GM06990 (cell line): Measurements from ENCODE around the gene CRYBB3.
"Not testable (repeated sequence)": the region's sequence is repeated elsewhere in the genome, so short reads cannot be mapped to it uniquely, and the experiment has no call there.

Source experiments
- DNase-seq: peaks from one replicate; pipeline ENCODE4 v3.0.0-alpha.2; 2011; ENCODE audit not compliant: insufficient read length; ENCODE audit errors: extremely low read depth
- H3K27me3 ChIP-seq: replicated peaks from 2 replicates; pipeline ENCODE4 v1.6.0; 2011; ENCODE audit warnings: low read length; ENCODE audit not compliant: control insufficient read depth, insufficient read depth
- H3K36me3 ChIP-seq: 2 replicates; pipeline ENCODE4 v1.5.1; 2011; ENCODE audit warnings: low read length; ENCODE audit not compliant: control insufficient read depth, insufficient read depth
- H3K4me3 ChIP-seq: replicated peaks from 2 replicates; pipeline ENCODE4 v1.5.1; 2011; ENCODE audit warnings: low read depth, mild to moderate bottlenecking, control low read depth, low read length
- TF ChIP-seq, protein P1 (sequence below): IDR thresholded peaks from 2 replicates; pipeline ENCODE4 v1.5.1; 2011; ENCODE audit warnings: low read length, control low read depth, mild to moderate bottlenecking, inconsistent platforms; ENCODE audit not compliant: insufficient read depth, poor library complexity, severe bottlenecking

Gene CRYBB3

DNA sequence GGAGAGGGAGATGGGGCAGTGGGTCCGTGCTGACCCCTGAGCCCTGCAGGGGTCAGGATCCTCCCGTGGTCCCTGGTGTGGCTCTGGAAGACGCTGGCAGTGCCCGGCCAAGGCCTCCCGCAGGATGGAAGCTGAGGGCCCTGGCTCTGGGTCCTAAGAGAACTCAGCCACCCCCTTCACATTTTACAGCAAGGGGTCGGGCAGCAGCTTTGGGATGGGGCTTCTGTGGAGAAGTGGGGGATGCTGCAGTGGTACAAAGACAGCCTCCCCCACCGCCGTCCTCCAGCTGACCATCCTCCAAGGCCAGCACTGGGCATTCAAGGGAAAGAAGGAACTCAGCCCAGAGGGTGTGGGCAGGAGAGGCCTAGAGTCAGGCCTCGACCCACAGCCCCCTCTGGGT is 21.8 kb upstream of the CRYBB3 start:
- no peaks in the 10 kb centered on the region for H3K27me3 ChIP-seq
- DNase-seq, result no peak
- no peak overlapping the region for H3K4me3 ChIP-seq
- H3K36me3 ChIP-seq, result no peaks in the 10 kb centered on the region
- TF ChIP-seq, protein P1, sequence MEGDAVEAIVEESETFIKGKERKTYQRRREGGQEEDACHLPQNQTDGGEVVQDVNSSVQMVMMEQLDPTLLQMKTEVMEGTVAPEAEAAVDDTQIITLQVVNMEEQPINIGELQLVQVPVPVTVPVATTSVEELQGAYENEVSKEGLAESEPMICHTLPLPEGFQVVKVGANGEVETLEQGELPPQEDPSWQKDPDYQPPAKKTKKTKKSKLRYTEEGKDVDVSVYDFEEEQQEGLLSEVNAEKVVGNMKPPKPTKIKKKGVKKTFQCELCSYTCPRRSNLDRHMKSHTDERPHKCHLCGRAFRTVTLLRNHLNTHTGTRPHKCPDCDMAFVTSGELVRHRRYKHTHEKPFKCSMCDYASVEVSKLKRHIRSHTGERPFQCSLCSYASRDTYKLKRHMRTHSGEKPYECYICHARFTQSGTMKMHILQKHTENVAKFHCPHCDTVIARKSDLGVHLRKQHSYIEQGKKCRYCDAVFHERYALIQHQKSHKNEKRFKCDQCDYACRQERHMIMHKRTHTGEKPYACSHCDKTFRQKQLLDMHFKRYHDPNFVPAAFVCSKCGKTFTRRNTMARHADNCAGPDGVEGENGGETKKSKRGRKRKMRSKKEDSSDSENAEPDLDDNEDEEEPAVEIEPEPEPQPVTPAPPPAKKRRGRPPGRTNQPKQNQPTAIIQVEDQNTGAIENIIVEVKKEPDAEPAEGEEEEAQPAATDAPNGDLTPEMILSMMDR, result no peak

DNA sequence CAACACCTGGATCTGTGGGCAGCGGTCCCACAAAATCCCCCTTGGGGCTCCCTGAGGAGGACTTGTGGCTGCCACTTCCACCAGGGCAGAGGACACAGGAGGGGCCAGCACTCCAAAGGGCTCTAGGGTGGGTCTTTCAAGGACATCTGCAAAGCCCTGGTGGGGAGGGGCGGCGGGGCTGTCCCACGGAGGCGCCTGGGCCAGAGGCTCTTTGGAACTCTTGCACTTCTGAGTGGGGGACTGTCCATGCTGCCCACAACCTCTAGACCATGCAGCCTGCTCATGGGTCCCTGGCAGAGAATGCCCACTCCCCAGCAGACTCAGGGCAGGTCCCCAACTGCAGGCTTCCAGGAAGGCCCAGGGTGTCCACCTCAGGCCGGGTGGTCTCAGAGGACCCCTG is 21.3 kb upstream of the CRYBB3 start:
- H3K27me3 ChIP-seq, H3K36me3 ChIP-seq, H3K4me3 ChIP-seq, DNase-seq: not testable (repeated sequence)

DNA sequence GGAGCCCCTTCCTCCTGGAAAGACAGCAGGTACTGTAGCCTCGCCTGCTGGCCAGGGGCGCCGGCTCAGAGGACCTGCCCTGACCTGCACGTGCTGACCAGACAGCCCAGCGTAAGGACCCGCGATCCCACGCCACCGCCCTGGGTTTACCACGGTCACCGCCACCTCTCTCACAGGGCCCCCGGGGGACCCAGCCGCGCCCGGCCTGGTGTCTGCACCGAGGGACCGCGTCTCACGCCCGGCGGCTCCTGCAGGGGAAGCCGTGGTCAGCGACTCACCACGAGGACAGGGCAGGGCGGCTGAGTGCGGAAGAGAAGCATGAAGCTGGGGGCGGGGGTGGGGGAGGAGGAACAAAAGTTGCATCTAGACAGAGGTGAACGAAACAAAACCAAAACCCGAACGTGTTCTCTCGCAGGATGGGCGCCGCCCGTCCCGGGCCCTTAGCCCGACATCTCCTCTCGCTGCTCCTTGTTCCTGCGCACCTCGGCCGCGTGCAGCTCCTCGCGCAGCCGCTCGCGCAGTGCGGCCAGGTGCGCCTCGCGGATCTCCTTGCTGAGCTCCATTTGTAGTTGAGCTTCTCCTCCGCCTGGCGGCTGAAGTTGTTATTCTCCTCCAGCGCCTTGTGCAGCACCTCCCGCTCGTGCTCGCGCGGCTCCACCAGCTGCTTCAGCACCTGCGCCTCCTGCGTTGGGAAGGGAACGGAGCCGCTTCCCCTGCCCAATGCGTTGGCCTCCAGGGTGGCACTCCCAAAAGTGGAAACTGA is 20.6 kb upstream of the CRYBB3 start:
- not testable (repeated sequence) for H3K36me3 ChIP-seq, H3K27me3 ChIP-seq, DNase-seq
- H3K4me3 ChIP-seq, result peak overlapping the region; percentile 44

DNA sequence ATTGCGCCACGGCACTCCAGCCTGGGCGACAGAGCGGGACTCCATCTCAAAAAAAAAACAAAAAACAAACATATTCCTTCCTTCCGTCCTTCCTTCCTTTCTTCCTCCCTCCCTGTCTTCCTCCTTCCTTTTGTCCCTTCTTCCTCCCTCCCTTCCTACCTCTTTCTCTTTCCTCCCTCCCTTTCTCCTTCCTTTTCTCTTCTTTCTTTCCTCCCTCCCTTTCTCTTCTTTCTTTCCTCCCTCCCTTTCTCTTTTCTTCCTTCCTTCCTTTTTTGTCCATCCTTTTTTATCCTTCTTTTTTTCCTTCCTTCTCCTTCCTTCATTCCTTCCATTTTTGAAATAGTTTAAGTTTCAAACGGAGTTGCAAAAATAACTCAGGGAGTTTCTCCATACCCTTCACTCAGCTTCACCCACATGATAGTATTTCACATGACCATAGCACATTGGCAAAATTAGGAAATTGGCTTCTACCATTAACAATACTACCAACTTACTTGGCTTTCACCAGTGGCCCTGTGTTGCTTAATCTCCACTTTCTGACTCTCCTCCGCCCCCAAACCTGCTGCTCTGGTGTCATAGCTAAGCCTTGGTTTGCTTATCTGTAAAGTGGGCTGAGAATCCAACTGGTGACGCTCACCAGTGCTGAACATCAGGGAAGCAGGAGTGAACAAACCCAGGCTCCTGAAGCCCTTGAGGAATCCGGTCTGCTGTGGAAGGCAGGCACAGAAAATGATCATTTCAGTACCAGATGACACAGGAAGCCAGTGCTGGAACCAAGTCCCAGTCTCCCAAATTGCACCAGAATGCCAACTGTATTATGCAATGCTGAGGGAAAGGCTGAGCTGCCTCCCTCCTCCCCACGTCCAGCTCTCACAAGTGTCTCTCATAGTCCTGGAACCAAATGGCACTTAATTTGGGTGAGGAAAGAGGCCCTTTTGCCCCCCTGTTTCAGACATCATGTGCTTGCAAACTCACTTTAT is 17.2 kb upstream of the CRYBB3 start:
- H3K27me3 ChIP-seq, result no peaks in the 10 kb centered on the region; the same call in 1 of the 2 replicates
- no peak for DNase-seq
- H3K36me3 ChIP-seq, result no peaks in the 10 kb centered on the region
- TF ChIP-seq, protein P1, result no peak
- no peak overlapping the region for H3K4me3 ChIP-seq

DNA sequence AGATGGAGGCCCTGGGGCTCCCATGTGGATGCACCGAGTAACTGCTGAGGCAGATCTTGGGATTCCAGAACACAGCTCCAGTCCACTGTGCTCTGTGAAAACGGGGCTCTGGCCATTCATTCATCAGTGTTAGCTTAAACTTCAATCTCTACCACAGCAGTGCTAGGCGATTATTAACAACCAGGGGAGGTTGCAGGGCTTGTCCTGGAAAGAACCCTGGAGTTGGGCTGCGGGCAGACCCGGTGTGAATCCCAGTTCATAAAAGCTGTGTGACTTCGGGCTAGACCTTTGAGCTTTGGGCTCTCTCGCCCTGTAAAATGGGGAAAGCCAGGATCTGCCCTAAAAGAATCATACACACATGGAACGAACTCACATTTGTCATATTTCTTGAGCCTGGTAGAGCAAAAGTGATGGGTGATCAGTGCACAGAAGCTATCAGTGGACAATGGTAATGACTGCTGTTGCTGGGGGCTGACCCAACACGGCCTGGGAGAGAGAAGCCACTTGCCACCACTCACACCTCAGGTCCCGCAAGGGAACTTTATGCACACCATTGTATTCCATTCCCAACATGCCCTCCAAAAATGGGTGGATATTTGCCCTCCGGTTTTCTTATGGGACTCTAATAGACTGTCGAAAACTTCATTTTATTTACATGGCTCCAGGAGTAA is 15.6 kb upstream of the CRYBB3 start:
- H3K4me3 ChIP-seq, result no peak overlapping the region
- no peaks in the 10 kb centered on the region for H3K36me3 ChIP-seq
- no peaks in the 10 kb centered on the region; the same call in 1 of the 2 replicates for H3K27me3 ChIP-seq
- DNase-seq, result no peak
- TF ChIP-seq, protein P1, result no peak

DNA sequence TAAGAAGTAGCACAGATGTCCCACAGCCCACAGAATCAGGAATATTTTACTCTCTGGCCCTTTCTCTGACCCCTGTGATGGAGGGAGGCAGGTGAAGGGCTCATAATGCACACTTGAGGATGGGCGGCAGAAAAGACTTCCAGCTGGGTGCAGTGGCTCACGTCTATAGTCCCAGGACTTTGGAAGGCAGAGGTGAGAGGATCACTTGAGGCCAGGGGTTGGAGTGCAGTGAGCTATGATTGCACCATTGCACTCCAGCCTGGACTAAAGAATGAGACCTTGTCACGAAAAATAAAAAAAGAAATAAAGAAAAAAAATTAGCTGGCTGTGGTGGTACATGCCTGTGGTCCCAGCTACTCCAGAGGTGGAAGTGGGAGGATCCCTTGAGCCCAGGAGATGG is 13.5 kb upstream of the CRYBB3 start:
- Histone ChIP-seq H3K36me3 (no peaks in the 10 kb centered on the region), H3K4me3 (no peak overlapping the region), H3K27me3 (no peaks in the 10 kb centered on the region; the same call in 1 of the 2 replicates)
- TF ChIP-seq, protein P1, result no peak
- DNase-seq, result no peak
